GM21529 (cell line): ENCODE results near the gene TPSD1.
"Not testable (repeated sequence)": the region's sequence is repeated elsewhere in the genome, so short reads cannot be mapped to it uniquely, and the experiment has no call there.

Experiments
- ATAC-seq: cut with Tn5 transposase; IDR thresholded peaks from one replicate; pipeline ENCODE4 v1.9.1; 2021; ENCODE audit not compliant: unreplicated experiment

Gene TPSD1

DNA sequence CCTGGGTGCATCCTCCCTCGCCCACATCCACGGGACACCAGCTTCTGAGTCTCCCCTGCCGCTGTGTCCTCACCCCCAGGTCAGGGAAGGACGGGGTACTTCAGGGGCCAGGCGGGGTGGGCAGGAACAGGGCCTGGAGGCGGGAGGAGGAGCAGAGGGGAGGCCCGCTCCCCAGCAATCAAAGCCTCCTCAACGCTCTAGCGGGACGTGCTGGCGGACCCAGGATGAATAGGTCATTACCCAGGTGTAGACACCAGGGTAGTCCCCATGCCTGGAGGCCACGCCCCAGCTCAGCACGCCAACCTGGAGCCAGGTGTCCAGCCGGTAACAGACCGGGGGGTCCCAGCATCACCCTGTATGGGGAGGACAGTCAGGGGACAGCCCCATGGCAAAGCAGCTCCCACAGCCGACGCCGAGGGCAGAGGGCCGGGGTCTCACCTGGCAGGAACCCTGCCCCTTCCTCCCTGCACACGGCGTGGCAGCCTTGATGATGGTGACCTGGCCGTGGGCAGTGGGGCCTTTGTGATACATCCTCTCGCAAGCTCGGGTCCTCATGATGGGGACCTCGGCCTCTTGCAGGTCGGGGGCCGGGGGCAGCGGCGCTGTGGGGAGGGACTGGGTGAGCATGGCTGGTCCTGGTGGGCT lies 24.2 kb downstream of the TPSD1 start:
- ATAC-seq, result no peak

- ATAC-seq, result no peak
These were observed 24.9 kb downstream of the TPSD1 start for GRCh38 chr16:1280783-1281182.

DNA sequence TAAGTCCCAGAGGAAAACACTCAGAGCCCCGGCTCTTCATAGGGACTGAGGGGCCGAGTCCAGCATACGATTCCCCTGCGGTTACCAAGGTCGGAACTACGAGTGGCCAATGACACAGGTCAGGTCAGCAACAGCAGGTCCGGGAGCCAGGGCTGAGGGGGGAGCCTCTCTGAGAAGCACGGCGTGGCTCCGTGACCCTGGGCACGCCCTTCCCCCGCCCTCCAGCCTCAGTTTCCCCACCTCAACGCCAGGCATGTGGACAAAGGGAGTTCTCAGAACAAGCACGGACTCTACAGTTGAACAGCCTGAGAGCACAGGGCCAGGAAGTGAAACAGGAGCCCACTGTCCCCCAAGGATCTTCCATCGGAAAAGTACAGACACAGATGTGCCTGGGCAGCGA lies 25.6 kb downstream of the TPSD1 start:
- no peak for ATAC-seq

DNA sequence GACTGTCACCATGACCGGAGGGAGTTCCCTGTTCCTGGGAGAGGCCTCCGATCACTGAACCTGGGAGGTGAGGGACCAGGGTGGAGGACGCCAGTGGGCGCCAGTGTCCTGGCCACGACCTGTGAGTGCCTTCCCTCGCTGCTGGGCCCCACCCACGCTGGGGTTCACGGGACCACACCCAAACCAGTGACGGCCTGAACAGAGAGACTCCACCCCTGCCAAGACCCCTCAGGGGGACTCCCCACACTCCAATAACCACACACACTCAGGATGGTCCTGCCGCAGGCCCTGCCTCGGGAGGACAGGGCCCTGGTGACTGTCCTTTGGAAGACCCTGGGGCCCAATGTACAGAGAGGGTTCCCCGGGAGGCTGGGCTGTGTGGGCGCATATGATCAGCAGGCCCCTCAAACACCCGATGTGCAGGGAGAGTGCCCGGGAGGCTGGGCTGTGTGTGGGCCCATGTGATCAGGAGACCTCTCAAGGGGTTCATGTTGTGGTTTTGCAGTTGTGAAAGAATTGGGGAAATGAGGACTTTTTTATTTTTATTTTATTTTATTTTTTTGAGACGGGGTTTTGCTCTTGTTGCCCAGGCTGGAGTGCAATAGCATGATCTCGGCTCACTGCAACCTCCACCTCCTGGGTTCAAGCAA lies 26.6 kb downstream of the TPSD1 start:
- no peak for ATAC-seq

- ATAC-seq, result no peak
These were observed 27.4 kb downstream of the TPSD1 start for GRCh38 chr16:1283296-1283695.

DNA sequence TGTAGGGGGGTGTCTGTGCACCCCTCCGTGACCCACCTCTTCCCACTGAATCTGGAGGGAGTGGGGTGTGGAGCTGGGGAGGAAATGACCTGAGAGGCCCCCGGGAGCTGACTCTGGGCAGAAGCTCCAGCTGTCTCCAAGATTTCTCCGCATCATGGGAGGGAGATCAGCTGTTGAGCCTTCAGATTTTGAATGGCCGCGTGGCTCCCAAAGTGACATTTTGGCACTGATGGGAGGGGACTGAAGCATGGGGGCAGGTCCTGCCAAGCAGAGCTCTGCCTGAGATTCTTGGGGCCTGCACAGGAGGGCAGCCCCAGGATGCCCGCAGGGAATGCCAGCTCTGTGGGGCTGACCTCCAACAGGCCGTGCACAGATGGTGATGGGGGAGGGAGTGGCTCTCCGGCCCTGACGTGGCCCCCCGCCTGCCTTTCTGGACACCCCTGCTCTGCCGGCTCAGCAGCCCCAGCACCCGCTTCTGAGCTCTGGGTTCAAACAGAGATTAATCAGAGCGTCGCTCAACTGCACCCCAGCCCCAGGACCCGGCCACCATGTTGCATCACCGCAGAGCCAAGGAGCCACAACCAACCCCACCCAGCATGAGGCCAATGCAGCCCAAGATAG lies 28.2 kb downstream of the TPSD1 start:
- no peak for ATAC-seq

DNA sequence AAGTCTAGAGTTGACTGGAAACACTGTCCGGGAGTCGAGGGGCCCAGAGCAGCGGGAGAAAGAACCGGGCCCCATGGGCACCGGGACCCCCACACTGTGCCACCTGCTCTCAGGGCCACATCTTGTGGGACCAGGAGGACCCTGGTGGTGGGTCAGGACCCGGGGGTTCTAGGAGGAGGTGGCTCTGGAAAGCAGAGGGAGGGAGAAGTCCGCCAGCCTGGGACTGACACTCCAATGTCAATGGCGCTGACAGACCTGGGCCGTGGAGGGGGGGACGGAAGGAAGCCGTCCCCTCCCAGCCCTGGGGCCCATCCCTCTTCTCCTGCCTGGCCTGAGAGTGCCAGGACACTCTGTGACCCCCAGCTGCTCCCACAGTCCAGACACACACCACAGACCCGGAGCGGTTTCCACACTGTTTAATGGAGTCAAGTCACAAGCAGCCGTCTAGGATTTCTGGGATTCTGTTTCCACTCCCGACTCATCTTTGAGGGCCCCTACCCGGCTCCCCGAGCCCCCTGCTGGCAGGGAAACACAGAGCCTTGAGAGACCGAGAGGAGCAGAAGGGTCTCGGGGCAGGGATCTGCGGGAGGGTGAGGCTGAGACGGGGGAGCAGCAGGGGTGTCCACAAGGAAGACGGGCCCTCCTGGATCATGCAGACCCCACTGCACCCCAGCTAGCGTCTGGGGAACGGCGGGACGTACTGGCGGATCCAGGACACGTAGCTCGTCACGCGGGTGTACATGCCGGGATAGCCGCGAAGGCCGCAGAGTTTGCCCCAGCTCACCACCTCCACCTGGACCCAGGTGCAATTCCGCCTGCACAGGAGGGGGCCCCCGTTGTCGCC lies 30.0 kb downstream of the TPSD1 start:
- ATAC-seq, result no peak

DNA sequence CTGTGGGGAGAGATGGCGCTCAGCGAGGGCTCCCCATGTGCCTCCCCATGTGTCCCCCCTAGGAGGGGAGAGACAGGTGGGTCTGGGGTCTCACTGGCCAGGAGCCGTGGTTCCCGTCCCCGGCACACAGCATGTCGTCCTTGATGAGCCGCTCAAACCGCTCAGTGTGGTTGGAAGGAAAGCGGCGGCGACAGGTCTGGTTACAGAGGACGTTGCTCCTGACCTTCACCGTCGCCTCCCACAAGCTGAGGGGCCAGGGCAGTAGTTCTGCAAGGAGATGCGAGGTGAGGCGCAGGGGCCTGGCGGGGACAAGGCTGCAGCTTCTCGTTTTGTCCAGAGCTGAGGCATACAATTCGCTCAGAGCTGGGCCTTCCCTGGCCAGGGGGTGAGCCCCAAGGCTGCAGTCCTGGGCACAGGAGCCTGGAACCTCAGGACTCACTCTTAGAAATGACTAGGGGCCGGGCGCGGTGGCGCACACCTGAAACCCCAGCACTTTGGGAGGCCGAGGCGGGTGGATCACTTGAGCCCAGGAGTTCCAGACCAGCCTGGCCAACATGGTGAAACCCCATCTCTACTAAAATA lies 30.7 kb downstream of the TPSD1 start:
- no peak for ATAC-seq

DNA sequence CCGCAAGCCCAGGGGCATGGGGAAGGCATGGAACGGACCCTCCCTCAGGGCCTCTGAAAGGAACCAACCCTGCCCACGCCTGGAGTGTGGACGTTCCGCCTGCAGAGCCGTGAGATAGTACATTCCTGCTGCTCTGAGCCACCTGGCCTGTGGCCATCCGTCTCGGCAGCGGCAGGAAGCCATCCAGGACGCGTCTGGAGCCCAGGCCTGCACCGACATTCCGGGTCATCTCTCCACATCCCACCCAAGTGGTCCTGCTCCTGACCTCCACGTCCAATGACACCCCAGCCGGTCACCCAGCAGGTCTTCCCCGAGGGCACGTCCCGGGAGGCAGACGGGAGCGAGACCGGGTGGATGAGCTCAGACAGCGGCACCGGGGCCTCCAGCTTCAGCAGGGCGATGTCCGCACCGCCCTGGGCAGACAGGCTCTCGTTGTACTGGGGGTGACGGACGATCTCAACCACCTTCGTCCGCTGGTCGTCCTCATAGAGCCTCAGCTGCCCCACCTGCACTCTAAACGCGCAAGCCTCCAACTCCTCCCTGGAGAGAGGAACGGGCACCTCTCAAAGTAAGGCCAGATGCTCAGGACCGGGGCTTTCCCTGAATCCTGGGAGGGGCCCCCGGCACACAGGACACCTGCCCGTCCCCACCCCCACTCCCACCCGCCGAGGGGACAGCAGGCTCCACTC lies 32.3 kb downstream of the TPSD1 start:
- ATAC-seq, result no peak

GRCh38 chr16:1288813-1289476 lies 33.1 kb downstream of the TPSD1 start:
- ATAC-seq, result no peak

- ATAC-seq, result no peak
These were observed 33.6 kb downstream of the TPSD1 start for GRCh38 chr16:1289477-1289866.

GRCh38 chr16:1290063-1290501 lies 34.2 kb downstream of the TPSD1 start:
- no peak for ATAC-seq

DNA sequence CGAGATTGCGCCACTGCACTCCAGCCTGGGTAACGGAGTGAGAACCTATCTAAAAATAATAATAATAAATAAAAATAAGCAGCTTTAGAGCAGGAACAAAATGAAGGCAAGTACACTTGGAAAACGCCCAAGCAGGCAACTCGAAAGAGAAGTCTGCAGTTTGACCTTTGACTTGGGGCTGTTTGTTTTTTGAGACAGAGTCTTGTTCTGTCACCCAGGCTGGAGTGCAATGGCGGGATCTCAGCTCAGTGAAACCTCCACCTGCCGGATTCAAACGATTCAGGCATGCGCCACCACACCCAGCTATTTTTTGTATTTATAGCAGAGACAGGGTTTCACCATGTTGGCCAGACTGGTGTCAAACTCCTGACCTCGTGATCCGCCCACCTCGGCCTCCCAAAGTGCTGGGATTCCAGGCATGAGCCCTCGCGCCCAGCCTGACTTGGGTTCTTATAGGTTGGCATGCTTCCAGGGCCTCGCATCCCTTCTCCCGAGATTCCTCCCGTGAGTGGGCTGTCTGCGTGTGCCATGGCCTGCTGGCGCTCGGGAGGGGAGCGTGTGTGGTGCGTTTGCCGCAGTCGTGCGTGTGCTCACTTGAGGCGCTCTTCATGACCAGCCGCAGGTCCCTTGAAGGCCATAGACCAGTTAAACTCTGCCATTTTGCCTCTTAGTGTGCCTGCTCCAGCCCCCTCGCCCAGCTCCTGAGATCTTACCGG lies 35.1 kb downstream of the TPSD1 start:
- no peak for ATAC-seq

- no peak for ATAC-seq
These were observed 35.7 kb downstream of the TPSD1 start for GRCh38 chr16:1291576-1291974.

DNA sequence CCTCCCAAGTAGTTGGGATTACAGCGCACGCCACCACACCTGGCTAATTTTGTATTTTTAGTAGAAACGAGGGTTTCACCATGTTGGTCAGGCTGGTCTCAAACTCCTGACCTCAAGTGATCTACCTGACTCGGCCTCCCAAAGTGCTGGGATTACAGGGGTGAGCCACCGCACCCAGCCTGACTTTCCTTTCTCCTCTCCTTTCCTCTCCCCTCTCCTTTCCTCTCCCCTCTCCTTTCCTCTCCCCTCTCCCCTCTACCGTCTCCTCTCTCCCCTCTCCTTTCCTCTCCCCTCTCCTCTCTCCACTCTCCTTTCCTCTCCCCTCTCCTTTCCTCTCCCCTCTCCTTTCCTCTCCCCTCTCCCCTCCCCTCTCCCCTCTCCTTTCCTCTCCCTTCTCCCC lies 36.3 kb downstream of the TPSD1 start:
- ATAC-seq, result not testable (repeated sequence)

- ATAC-seq, result not testable (repeated sequence)
These were observed 36.9 kb downstream of the TPSD1 start for GRCh38 chr16:1292808-1293207.

GRCh38 chr16:1293921-1294656 lies 38.2 kb downstream of the TPSD1 start:
- no peak for ATAC-seq

DNA sequence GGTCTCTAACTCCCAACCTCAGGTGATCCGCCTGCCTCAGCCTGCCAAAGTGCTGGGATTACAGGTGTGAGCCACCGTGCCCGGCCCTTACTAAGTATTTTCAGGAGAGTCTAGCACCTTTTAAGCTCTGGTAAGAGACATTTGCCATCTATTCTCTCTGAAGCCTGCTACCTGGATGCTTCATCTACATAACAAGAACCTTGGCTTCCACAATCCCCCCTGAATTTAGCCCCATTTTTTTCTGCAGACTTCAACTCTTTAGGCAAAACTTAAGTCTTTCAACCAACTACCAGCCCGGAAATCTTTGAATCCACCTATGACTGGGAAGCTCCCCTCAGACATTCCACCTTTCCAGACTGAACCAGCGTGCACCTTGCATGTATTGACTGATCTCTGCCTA lies 39.6 kb downstream of the TPSD1 start:
- ATAC-seq, result no peak

DNA sequence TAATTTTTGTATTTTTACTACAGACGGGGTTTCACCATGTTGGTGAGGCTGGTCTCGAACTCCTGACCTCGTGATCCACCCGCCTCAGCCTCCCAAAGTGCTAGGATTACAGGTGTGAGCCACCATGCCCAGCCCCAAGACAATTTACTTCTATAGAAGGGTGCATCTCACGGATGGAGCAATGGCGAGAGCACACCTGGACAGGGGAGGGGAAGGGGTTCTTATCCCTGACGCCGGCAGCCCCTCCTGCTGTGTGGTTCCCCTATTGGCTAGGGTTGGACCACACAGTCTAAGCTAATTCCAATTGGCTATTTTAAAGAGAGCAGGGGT lies 40.8 kb downstream of the TPSD1 start:
- not testable (repeated sequence) for ATAC-seq
